Body of pancreas (tissue), 4 donors: ENCODE data around the gene APMAP.

Source experiments
- CTCF ChIP-seq, 7 experiments: fragments of 450-650 bp in 4 of 7; fragments of 200-600 bp in 3 of 7; sonication (generic) in 3 of 7; IDR thresholded peaks; one replicate each; pipeline ENCODE4 v1.5.1; 2016 to 2019; ENCODE audit warnings: antibody characterized with exemption in 7 of 7
- POLR2A ChIP-seq, 3 donors: fragments of 450-650 bp; IDR thresholded peaks; one replicate each; pipeline ENCODE4 v1.6.1; 2016; ENCODE audit warnings: antibody characterized with exemption in 3 of 3, mild to moderate bottlenecking in 2 of 3

DNA sequence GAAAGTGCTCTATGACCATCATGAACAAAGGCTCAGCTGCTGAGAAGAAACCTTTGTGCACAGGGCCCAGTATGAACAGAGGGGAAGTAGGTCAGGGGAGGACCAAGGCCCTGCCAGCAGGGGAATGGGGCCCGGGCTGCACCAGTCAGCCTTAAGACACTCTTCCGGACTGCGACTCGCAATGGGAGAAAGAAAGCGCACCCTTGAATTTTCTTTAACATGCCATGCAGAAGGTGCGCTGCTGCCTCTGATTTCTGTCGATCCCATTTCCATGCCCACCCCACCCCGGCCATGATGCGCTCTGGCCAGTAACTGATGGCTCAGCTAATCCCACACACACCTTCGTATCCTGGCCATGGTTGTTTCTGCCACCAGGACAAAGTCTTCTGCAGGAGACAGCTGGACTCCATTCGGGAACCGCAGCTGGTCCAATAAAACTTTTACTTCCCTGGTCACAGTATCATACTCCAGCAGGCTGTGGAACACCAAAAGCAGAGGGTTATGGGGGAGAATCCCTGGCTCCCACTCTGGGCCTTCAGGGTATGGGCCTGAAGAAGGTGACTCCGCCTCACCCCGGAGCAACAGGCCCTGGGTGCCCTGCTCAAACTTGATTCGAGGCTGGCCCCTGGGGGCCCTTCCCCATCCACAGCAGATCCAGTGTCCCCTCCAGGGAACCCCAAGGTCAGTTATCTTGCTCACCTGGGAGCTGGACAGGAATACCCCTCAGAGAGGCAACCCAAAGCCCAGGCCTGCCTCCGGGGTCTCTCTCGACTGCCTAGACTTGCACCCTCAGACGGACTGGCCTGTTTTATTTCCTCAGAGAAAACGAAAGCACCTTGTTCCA lies 23.1 kb downstream of the APMAP start:
- TF ChIP-seq CTCF (IDR thresholded peaks at IDR 0.05): no peak
- TF ChIP-seq POLR2A (IDR thresholded peaks at IDR 0.05): no peak
